Ramos (cell line): ENCODE measurements around the gene ANKMY1.

Experiments
- in situ Hi-C: fragments of 300-500 bp; cut with MboI; formaldehyde crosslinking; loops from one replicate; pipeline ENCODE4 v1.14.3; 2022; ENCODE audit warnings: low sequenced_read_pairs; ENCODE audit not compliant: unreplicated experiment

ANKMY1 gene

DNA sequence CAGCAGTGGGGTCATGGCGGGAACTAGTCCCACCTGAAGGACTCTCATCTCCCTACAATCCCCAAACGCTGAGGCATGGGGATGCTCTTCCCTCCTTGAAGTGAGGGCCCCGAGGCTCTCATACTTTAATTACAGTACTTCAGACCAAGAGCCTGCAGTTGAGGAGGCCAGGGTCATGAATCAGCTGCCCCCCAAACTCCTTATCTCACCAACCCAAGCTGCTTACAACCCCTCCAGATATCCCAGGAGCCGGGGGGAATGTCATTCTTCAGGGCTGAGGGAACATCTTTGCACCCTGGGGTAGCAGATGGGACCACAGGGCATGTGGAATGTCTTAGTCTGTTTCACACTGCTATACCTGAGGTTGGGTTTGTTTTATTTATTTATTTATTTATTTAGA lies 26.0 kb upstream of the ANKMY1 start:
- in situ Hi-C loops, result no loop called here

DNA sequence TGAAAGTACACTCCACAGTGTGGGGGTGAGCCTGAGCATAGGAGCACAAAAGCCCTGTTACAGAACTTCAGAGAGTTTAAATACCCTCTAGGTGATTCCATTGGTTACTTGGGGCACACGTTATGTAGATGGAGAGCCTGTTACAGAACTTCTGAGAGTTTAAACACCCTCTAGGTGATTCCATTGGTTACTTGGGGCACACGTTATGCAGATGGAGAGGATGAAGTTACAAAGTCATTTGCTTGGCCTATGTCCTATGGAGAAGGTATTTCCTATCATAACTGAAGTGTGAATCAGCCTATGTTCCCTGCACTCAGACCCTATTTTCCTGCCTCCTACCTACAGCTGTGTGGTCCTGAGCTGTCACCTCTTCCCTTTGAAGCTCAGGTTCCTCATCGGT lies 25.0 kb upstream of the ANKMY1 start:
- in situ Hi-C loops, result no loop called here

GRCh38 chr2:240581811-240582210 lies 24.0 kb upstream of the ANKMY1 start:
- in situ Hi-C loops, result no loop called here

DNA sequence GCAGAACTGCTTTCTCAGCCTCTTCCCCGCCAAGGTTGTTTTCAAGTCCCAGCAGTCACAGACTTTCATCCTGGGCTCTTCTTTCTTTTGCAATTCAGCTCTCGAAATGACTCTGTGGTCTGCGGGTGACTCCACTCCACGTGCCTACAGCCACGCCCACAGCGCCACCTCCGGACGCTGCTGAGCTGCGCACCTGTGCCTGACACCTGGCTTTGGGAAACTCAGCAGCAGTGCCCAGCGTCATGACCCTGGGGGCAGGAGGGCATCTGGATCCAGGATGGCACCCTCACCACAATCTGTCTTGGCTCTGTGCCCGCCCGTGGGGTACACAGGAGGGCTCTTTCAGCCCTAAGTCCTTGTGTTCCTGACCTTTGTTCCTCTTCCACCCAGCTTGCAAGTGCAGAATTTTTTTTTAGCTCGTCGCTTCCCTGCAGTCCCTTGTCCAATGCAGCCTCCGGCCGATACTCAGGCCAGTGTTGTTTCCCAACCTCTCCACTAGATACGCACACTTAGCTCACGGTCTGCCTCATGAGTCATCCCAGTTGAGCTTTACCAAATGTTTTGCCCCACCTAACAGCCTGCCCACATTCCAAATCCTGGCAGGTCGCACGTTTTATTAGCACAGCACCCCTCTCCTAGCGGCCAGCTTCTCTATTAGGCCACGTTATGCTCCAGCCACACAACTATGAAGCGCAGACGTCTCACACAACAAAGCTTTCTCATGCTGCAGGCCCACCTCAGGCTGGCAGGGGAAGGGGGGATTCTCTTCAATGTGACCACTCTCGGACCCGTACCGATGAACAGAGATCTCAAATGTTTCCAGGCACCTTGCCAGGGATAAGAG lies 22.2 kb upstream of the ANKMY1 start:
- in situ Hi-C loops, result no loop called here

GRCh38 chr2:240579071-240579762 lies 21.4 kb upstream of the ANKMY1 start:
- in situ Hi-C loops, result no loop called here

GRCh38 chr2:240578488-240578887 lies 20.7 kb upstream of the ANKMY1 start:
- in situ Hi-C loops, result no loop called here

DNA sequence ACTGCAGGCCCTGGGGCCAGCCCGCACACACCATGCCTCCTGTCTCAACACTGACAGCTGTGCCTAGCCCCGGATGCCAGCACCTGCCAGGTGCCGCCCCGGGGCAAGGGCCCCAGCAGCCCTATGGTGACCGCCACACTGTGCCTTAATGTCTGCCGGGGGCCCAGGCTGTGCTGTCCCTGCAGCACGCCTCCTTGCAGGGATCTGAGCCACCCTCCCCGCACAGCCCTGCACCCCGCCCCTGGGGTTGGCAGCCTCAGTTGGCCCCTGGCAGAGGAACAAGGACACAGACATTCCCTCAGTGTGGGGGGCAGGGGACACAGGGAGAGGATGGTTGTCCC lies 20.3 kb upstream of the ANKMY1 start:
- in situ Hi-C loops, result no loop called here

DNA sequence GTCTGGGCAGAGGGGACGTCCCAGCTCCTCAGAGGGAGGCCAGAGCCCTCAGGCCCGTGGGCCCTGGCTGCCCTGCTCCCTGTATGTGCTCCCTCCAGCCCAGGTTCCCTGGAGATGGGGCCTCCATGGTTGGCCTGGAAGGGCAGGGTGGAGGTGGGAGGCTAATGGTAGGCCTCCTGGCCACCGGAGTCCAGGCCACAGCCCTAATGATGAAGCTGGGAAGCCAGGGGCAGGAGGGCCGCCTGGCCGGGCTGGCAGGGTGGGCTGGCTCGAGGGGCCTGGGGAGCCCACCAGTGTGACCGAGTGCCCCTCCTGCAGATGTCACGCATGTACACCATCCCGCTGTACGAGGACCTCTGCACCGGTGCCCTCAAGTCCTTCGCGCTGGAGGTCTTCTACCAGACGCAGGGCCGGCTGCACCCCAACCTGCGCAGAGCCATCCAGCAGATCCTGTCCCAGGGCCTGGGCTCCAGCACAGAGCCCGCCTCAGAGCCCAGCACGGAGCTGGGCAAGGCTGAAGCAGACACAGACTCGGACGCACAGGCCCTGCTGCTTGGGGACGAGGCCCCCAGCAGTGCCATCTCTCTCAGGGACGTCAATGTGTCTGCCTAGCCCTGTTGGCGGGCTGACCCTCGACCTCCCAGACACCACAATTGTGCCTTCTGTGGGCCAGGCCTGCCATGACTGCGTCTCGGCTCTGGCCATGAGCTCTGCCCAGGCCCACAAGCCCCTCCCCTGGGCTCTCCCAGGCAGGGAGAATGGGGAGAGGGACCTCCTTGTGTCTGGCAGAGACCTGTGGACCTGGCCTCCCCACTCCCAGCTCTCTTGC lies 19.7 kb upstream of the ANKMY1 start:
- in situ Hi-C loops, result no loop called here

DNA sequence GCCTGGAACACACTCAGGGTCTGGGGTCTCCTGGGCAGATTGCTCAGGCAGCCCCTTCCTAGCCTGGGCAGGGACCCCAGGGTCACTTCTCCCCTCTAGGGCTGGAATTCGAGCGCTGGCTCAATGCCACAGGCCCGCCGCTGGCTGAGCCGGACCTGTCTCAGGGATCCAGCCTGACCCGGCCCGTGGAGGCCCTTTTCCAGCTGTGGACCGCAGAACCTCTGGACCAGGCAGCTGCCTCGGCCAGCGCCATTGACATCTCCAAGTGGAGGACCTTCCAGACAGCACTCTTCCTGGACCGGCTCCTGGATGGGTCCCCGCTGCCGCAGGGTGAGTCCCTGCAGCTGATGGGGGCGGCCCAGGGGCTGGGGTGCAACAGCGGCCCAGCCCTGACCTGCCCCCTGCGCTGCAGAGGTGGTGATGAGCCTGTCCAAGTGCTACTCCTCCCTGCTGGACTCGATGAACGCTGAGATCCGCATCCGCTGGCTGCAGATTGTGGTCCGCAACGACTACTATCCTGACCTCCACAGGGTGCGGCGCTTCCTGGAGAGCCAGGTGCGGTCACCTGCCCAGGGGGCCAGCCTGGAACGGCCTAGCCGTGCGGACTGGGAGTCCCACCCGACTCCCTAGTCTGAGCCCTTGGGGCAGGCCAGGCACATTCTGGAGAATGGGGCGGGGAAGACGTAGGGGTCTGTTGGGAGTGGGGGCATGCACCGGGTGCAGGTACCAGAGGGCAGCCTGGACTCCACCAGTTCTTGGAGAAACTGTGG lies 18.8 kb upstream of the ANKMY1 start:
- in situ Hi-C loops, result no loop called here

- in situ Hi-C loops, result no loop called here
These were observed 18.2 kb upstream of the ANKMY1 start for GRCh38 chr2:240576036-240576435.

DNA sequence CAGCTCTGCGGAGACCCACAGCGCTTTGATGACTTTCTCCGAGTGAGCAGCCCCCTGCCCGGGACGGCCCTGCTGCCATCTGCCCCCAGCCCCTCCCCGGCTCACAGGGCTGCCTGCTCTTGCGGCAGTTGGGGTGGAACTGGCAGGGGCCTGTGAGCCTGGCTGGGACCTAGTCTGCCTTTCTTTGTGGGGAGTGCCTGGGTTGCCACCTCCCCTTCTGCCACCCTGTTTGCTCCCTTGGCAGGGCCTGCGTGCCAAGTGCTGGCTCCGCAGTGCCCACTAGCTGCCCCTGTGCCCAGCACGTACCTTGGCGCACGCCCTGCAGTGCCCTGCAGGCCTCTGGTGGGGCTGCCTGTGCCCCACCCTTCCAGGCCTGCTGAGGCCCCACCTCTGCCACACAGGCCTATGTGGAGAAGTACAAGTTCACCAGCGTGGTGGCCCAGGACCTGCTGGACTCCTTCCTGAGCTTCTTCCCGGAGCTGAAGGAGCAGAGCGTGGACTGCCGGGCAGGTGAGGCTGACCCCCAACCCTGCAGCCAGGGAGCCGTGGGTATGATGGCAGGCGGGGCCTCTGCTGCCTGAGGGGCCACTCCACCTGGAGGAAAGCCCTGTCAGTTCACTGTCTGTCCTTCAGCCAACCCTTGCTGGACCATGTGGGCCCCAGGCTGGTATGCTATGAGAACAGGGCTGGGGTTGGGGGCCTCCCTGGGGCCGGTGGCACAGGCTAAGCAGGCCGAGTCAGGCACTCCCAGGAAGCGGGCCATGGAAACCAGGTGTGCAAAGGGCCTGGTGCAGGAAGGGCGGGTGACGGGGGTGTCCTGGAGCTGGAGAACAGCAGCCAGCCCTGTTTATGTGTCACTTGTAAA lies 17.5 kb upstream of the ANKMY1 start:
- in situ Hi-C loops, result no loop called here

DNA sequence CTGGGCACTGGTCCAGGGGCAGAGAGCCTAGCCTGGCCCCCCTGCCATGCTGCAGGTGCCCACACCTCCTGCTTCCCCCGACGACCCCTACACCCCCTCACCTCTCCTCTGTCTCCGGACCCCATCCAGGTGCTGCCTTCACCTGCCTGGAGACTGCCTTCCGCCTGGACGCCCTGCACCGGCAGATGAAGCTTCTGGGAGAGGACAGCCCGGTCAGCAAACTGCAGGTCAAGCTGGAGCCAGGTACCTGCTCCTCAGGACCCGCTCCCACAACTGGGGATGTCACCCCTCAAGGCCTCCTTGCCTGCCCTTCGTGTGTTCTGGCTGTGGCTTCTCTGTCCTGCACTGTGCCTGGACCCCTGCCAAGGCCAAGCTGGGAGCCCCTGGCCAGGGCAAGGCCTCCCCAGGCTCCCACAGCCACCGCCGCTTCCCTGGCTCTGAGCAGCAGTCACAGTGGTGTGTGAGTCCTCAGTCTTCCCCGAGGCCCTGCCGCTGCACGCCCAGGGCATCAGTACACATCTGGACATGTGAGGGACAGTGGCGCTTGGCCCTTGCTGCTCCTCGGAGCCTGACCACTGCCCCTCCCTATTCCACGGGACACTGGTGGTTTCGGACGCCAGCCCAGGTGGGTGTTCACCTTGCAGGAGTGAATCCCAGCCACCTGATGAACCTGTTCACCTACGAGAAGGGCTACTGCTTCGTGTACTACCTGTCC lies 16.8 kb upstream of the ANKMY1 start:
- in situ Hi-C loops, result no loop called here

DNA sequence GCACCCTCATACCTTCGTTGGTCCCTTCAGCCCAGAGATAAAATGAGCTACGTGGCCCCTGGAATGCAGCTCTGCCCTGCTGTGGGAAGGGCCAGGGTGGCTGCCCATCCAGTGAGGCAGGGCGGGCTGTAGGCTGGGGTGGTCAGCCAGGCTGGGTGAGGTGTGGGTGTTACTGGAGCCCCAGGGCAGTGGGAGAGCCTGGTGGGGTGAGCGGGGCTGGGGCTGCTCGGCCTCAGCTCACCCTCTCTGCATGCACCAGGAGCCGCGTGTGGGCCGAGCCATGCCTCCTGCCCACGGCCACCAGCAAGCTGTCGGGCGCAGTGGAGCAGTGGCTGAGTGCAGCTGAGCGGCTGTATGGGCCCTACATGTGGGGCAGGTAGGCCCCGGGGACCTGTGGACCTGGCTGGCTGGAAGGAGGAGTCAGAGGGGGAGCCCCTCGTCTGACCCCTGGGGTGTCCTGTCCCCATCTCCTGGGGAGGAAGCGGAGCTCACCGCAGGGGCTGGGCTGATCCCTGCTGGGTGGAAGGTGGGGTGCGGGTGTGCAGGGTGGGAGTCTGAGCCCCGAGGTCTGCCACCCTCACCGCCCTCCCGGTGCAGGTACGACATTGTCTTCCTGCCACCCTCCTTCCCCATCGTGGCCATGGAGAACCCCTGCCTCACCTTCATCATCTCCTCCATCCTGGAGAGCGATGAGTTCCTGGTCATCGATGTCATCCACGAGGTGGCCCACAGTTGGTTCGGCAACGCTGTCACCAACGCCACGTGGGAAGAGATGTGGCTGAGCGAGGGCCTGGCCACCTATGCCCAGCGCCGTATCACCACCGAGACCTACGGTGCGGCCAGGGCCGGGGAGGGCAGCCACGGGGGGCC lies 16.0 kb upstream of the ANKMY1 start:
- in situ Hi-C loops, result no loop called here

DNA sequence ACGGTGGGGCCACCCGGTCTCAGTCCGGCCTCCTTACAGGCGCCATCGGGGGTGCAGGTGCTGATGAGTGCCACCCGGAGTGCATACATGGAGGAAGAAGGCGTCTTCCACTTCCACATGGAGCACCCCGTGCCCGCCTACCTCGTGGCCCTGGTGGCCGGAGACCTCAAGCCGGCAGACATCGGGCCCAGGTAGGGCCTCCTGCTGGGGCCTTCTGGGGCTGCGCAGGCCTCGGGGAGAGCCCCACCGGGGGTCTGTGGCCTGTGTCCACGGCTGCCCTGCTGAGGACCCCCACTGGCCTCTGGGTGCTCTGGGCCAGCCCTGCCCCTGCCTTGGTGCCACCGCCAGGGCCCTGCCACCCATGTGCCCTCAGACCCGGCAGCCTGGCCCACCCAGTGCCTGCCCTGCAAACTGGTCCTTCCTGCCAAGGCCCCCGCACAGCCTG lies 15.3 kb upstream of the ANKMY1 start:
- in situ Hi-C loops, result no loop called here

DNA sequence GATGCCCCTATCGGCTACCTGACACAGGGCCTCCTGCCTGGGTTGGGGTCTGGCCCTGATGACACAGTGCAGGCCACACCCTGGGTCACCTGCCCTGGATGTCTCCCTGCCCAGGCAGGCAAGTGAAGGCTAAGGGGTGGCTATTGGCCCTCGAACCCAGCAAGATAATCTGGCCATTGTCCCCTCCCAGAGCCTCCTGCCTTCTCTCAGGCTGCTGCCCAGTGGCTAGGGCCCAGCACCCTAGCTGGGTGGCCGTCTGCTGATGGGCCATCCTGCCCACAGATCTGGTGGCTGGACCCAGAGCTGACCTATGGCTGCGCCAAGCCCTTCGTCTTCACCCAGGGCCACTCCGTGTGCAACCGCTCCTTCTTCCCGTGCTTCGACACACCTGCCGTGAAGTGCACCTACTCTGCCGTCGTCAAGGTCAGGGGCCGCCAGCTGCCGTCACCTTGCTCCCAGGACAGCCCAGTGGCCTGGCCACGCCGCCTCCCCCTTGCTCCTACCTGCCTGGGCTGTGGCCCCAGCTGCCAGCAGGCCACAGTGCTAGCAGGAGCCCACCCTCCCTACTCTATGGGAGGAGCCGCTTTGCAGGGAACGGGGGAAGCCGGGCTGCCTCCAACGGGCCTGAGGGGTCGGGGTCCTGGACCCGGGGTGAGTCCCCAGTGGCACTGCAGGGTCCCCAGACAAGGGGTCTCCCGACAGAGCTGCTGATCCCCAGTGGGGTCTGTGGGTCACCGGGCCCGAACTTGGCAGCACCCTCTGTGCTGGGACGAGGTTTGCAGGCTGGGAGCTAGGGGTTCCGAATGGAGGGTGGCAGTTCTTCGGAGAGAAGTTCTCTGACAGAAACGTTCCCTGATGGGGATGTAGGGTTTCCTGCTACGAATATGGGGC lies 14.6 kb upstream of the ANKMY1 start:
- in situ Hi-C loops, result no loop called here

- in situ Hi-C loops, result no loop called here
These were observed 13.7 kb upstream of the ANKMY1 start for GRCh38 chr2:240571314-240571973.
